Suprapubic skin (tissue), 4 donors: Measurements from ENCODE around the gene SETD4.

Experiments
- CTCF ChIP-seq, 2 donors: fragments of 200-600 bp in 1 of 2; fragments of 450-650 bp in 1 of 2; sonication (generic) in 1 of 2; IDR thresholded peaks; one replicate each; pipeline ENCODE4 v1.5.1; 2016 to 2019; ENCODE audit warnings: antibody characterized with exemption in 2 of 2, mild to moderate bottlenecking in 1 of 2, moderate library complexity in 1 of 2
- POLR2A ChIP-seq, 2 donors: fragments of 450-650 bp; IDR thresholded peaks; one replicate each; pipeline ENCODE4 v1.6.1; 2017; ENCODE audit warnings: antibody characterized with exemption in 2 of 2, mild to moderate bottlenecking in 2 of 2, moderate library complexity in 2 of 2
- POLR2AphosphoS5 ChIP-seq, 3 donors: sonication (generic); formaldehyde crosslinking; IDR thresholded peaks; one replicate each; pipeline ENCODE4 v1.6.1; 2017; ENCODE audit warnings: antibody characterized with exemption in 3 of 3

GRCh38 chr21:36070999-36071398 is 10.7 kb upstream of the SETD4 start:
- TF ChIP-seq CTCF (IDR thresholded peaks at IDR 0.05) = no peak
- TF ChIP-seq POLR2A (IDR thresholded peaks at IDR 0.05) = no peak
- no peak for TF ChIP-seq POLR2AphosphoS5 (IDR thresholded peaks at IDR 0.05)
